Adrenal gland (tissue), 12 donors: ENCODE measurements around the gene KCNF1. TPM values are rescaled to one million over a fixed set of nuclear protein-coding genes. Genes with fewer than 3 reads are reported as not detected.

Experiments
- DNase-seq, 7 donors: peaks; one replicate each; pipeline ENCODE4 v3.0.0-alpha.2; 2019 to 2020
- H3K27ac ChIP-seq, 5 donors: fragments of 200-600 bp; sonication (generic) in 4 of 5; 1 replicate in 3 of 5; 2 replicates in 2 of 5; pipeline versions ENCODE4 v1.5.1 to v1.8.0; 2016 to 2020; ENCODE audit warnings: mild to moderate bottlenecking in 1 of 5
- H3K27me3 ChIP-seq: fragments of 200-600 bp; 2 replicates; pipeline ENCODE4 v1.8.0; 2021
- H3K36me3 ChIP-seq, 2 donors: fragments of 200-600 bp; replicated peaks in 1 of 2; 1 replicate in 1 of 2; 2 replicates in 1 of 2; pipeline versions ENCODE4 v1.5.1 to v1.8.0; 2018 to 2022
- H3K4me1 ChIP-seq, 2 donors: fragments of 200-600 bp; replicated peaks in 1 of 2; 1 replicate in 1 of 2; 2 replicates in 1 of 2; pipeline versions ENCODE4 v1.5.1 to v1.8.0; 2018 to 2021
- H3K4me3 ChIP-seq, 4 donors: fragments of 200-600 bp; sonication (generic) in 3 of 4; one replicate each; pipeline ENCODE4 v1.5.1; 2016 to 2018
- H3K9me3 ChIP-seq, 3 donors: fragments of 200-600 bp; sonication (generic) in 1 of 3; replicated peaks in 1 of 3; 1 replicate in 2 of 3; 2 replicates in 1 of 3; pipeline versions ENCODE4 v1.5.1 to v1.8.0; 2016 to 2021
- POLR2A ChIP-seq, 2 donors: fragments of 450-650 bp; IDR thresholded peaks; one replicate each; pipeline ENCODE4 v1.6.1; 2017; ENCODE audit warnings: antibody characterized with exemption in 2 of 2, mild to moderate bottlenecking in 2 of 2, moderate library complexity in 1 of 2
- WGBS, 4 donors: extraction: QIAGEN DNeasy Blood & Tissue Kit in 2 of 4; methylation state at CpG; one replicate each; pipeline versions ENCODE4 v1.1.5 to v1.1.7; 2013 to 2017; 5-methylcytosine and 5-hydroxymethylcytosine counted together
- intact Hi-C, 2 donors: fragments of 100-400 bp; cut with DNase I; formaldehyde crosslinking; loops; one replicate each; pipeline versions ENCODE4 v1.14.1 to v1.15.0; 2022 to 2023
- polyA plus RNA-seq, 3 donors: library from polyadenylated mRNA; stranded (reverse); fragments of 200-250 nt in 2 of 3; fragments of 350-450 nt in 1 of 3; fragmentation: Illumina TruSeq in 1 of 3; extraction: RNeasy Lipid Tissue Mini Kit (QIAGEN cat#74804) in 1 of 3; gene quantifications; one replicate each; pipeline ENCODE4 v1.2.3, GENCODE V29; 2013 to 2014
- total RNA-seq, 9 donors: library from RNA; depleted of rRNA in 4 of 9; stranded (reverse); fragments of >200 nt in 4 of 9; fragments of 120-200 nt in 1 of 9; fragmentation: NEBNext Ultra II Directional in 1 of 9; extraction: Animal tissue kit (Norgen Biotek cat#: 25700) in 1 of 9; gene quantifications; one replicate each; pipeline versions ENCODE4 v1.1.0 to v1.2.4, GENCODE V29; 2013 to 2023
- TF ChIP-seq, protein P1 (sequence below), 6 experiments: fragments of 450-650 bp in 4 of 6; fragments of 200-600 bp in 2 of 6; sonication (generic) in 1 of 6; IDR thresholded peaks; 1 replicate in 5 of 6; 2 replicates in 1 of 6; pipeline versions ENCODE4 v1.5.1 to v1.8.0; 2016 to 2021; ENCODE audit warnings: antibody characterized with exemption in 6 of 6, mild to moderate bottlenecking in 2 of 6, moderate library complexity in 1 of 6
- donor health status: healthy with polysubstance abuse.
- donor health status: Bipolar disorder and iron deficiency.
- donor health status: DM: yes; HTN: yes; CAD: no.
- donor health status: DM: no; HTN: no; CAD: no.
- donor health status: DM: no; HTN: no; CAD: no.
- donor health status: DM: yes; HTN: yes; CAD: no.

Gene KCNF1
- total and polyA plus RNA-seq, 12 donors, result 0.03 to 1.1 (median 0.15) TPM; not detected in 8

DNA sequence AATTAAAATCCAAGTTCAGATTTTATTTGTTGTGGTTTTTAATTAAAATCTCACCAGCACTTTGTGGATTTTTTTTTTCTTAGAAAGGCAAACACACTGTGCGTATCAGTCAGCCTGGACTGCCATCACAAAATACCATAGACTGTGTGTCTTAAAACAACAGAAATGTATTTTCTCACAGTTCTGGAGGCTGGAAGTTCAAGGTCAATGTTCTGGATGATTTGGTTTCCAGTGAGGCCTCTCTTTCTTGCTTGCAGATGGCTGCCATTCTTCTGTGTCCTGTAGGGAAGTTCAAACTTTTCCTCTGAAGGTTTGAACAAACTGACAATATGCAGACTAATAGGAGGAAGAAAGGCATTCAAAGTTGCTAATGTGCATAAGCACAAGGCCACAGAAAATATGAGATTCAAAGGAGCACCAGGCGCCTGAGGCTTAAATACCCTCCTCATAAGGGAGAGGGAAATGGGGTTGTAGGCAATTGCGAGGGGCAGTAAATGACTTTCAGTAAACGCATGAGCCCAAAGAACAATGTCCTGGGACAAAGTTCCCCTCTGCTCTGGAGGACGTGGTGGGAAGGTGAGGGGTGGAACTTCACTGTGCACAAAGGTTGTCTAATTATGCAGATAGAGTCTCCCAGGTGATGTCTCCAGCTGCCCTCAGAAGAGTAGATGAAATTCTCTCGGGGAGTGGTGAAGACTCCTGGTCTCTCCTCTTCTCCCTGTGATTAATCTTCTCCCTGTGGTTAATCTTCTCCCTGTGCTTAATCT lies 26.5 kb upstream of the KCNF1 start:
- DNase-seq, result no peak
- intact Hi-C loops, result no loop called here
- WGBS, 4 donors, result 84 to 91% (median 87%) methylated on average over 6 of the region's 6 CpGs
- no peaks in the 10 kb centered on the region for H3K9me3 ChIP-seq
- no peaks in the 10 kb centered on the region for H3K4me1 ChIP-seq
- H3K4me3 ChIP-seq, result no peak overlapping the region
- no peaks in the 10 kb centered on the region for H3K36me3 ChIP-seq
- TF ChIP-seq, protein P1, sequence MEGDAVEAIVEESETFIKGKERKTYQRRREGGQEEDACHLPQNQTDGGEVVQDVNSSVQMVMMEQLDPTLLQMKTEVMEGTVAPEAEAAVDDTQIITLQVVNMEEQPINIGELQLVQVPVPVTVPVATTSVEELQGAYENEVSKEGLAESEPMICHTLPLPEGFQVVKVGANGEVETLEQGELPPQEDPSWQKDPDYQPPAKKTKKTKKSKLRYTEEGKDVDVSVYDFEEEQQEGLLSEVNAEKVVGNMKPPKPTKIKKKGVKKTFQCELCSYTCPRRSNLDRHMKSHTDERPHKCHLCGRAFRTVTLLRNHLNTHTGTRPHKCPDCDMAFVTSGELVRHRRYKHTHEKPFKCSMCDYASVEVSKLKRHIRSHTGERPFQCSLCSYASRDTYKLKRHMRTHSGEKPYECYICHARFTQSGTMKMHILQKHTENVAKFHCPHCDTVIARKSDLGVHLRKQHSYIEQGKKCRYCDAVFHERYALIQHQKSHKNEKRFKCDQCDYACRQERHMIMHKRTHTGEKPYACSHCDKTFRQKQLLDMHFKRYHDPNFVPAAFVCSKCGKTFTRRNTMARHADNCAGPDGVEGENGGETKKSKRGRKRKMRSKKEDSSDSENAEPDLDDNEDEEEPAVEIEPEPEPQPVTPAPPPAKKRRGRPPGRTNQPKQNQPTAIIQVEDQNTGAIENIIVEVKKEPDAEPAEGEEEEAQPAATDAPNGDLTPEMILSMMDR (IDR thresholded peaks at IDR 0.05), result no peak
- no peak for TF ChIP-seq POLR2A (IDR thresholded peaks at IDR 0.05)
- H3K27ac ChIP-seq, result no peak overlapping the region
- H3K27me3 ChIP-seq, result no peaks in the 10 kb centered on the region

DNA sequence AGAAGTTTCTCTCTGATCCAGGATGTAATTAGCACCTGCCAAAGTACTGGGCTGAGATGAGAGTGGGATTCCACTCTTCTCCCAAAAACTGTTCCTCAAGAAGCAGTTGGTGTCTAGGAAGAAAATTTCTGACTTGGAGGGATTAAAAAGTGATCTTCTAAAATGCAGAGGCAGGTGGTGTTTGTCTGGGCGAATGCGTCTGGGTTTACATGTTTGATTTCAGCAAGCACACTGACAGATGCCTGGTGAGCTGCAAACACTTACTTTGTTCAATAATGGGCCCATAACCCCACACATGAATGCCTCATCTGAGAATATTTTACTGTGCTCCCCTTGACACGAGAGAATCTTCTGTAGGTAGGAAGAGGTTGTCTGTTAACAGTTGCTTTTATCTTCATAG lies 24.3 kb upstream of the KCNF1 start:
- no peaks in the 10 kb centered on the region for H3K27me3 ChIP-seq
- no peaks in the 10 kb centered on the region for H3K9me3 ChIP-seq
- intact Hi-C loops, result no loop called here
- H3K4me3 ChIP-seq, result no peak overlapping the region
- TF ChIP-seq POLR2A (IDR thresholded peaks at IDR 0.05), result no peak
- TF ChIP-seq, protein P1 (IDR thresholded peaks at IDR 0.05), result no peak
- H3K27ac ChIP-seq, result no peak overlapping the region
- H3K36me3 ChIP-seq, result no peaks in the 10 kb centered on the region
- no peaks in the 10 kb centered on the region for H3K4me1 ChIP-seq
- WGBS, 4 donors, result 70 to 79% (median 74%) methylated on average over 3 of the region's 3 CpGs
- DNase-seq, result no peak

DNA sequence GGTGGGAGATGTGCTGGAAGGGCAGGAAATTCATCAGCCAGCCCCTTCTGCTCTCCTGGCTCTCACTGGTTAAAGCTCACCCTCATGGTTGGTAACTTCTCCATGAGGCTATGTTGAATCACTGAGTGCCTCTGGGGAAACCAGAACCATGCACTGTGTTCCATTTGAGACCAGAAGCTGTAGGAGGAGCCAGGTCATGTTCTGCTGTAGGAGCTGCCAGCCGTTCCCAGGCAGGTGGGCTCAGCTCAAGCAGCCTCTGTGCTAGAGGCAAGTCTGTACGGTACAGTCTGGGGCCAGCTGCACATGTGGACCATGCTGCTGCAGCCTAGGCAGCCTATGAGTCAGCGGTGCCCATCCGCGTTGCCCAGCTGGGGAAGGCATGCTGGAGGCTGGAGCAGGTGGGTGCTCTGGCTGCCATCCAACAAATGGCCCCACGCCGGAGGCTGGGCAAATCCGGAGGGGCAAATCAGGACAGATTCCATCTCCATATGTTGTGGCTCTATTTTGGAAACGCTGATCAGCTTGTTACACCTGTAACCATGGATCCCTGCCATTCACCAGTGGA lies 22.0 kb upstream of the KCNF1 start:
- Histone ChIP-seq H3K4me1 (no peaks in the 10 kb centered on the region), H3K27ac (no peak overlapping the region), H3K9me3 (no peaks in the 10 kb centered on the region), H3K4me3 (no peak overlapping the region), H3K36me3 (no peaks in the 10 kb centered on the region), H3K27me3 (no peaks in the 10 kb centered on the region)
- intact Hi-C loops, result no loop called here
- TF ChIP-seq, protein P1 (IDR thresholded peaks at IDR 0.05), result no peak
- TF ChIP-seq POLR2A (IDR thresholded peaks at IDR 0.05), result no peak
- DNase-seq, result no peak
- WGBS, 4 donors, result 33 to 80% (median 61%) methylated on average over 1 to 9 of the region's 9 CpGs

DNA sequence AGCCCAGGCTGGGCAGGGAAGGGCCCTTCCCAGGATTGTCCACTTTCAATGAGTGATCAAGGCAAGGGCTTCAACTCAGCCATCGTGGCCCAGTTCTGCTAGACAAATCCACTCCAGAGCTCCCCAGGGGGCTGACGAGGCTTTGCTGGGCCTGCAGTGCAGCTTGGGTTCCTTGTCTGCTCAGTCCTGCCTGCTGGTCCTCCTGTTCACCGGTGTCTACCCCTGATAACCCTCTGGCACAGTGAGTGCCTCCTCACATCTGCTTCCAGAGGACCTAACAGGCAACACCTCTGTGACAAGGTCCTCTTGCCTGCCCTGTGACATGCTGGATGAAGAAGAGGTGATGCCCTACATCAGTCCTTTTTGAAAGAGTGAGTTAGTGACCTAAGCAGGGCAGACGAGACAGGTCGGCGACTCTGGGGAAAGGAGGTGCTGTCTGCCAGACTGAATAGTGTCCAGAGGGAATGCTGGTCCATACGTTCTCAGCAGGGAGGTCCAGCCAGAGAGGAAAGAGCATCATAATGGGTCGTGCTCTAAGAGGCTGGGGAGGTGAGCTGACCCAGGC lies 20.9 kb upstream of the KCNF1 start:
- TF ChIP-seq, protein P1 (IDR thresholded peaks at IDR 0.05), result no peak
- TF ChIP-seq POLR2A (IDR thresholded peaks at IDR 0.05), result no peak
- no peak for DNase-seq
- H3K36me3 ChIP-seq, result no peaks in the 10 kb centered on the region
- 71 to 85% (median 77%) methylated on average over 7 to 8 of the region's 8 CpGs for WGBS, 4 donors
- no peaks in the 10 kb centered on the region for H3K4me1 ChIP-seq
- no peak overlapping the region for H3K27ac ChIP-seq
- no peak overlapping the region for H3K4me3 ChIP-seq
- no peaks in the 10 kb centered on the region for H3K27me3 ChIP-seq
- intact Hi-C loops, result no loop called here
- H3K9me3 ChIP-seq, result no peaks in the 10 kb centered on the region
